GM12891 (cell line): ENCODE measurements around the gene CYLD. TPM values are rescaled to one million over a fixed set of nuclear protein-coding genes. Genes with fewer than 3 reads are reported as not detected.
A peak's percentile ranks its signal among the peaks of the same experiment; 100 is the strongest.

Experiments used
- DNase-seq: peaks from one replicate; pipeline ENCODE4 v3.0.0; 2011; ENCODE audit warnings: low spot score; ENCODE audit not compliant: insufficient read length
- FAIRE-seq: peaks from 2 replicates; lab custom pipeline; 2011; peaks lifted over from hg19 to GRCh38; lab: Jason Lieb, UNC
- PAX5 ChIP-seq: IDR thresholded peaks from 2 replicates; pipeline ENCODE4 v1.6.1; 2011; ENCODE audit warnings: low read length, moderate library complexity, mild to moderate bottlenecking; ENCODE audit not compliant: insufficient read depth, severe bottlenecking
- POLR2A ChIP-seq: IDR thresholded peaks from 2 replicates; pipeline ENCODE4 v1.6.1; 2011; ENCODE audit warnings: low read depth, low read length, control low read depth
- POLR2AphosphoS5 ChIP-seq: IDR thresholded peaks from 2 replicates; pipeline ENCODE4 v1.6.1; 2011; ENCODE audit warnings: low read depth, low read length, control low read depth
- POU2F2 ChIP-seq: IDR thresholded peaks from 2 replicates; pipeline ENCODE4 v1.6.1; 2011; ENCODE audit warnings: low read depth, mild to moderate bottlenecking, control low read depth, low read length, moderate library complexity
- SPI1 ChIP-seq: IDR thresholded peaks from 2 replicates; pipeline ENCODE4 v1.6.1; 2011; ENCODE audit warnings: low read depth, low read length, control low read depth
- TAF1 ChIP-seq: IDR thresholded peaks from 2 replicates; pipeline ENCODE4 v1.6.1; 2011; ENCODE audit warnings: low read depth, low read length, control low read depth
- polyA plus RNA-seq: library from polyadenylated mRNA; unstranded; fragments of >200 nt; gene quantifications from one replicate; pipeline ENCODE4 v1.2.1, GENCODE V29; 2012; ENCODE audit warnings: low read depth, missing spikeins, inconsistent platforms; ENCODE audit not compliant: missing spikeins

Gene CYLD
- polyA plus RNA-seq, result 57.1 TPM

- TF ChIP-seq TAF1 (no peak), POLR2AphosphoS5 (0 out of 2 replicates have a peak, but pooled peaks have one; percentile 47), POLR2A (peak; percentile 55; the same call in 1 of the 2 replicates), POU2F2 (no peak; the same call in 1 of the 2 replicates), PAX5 (no peak)
- peak; percentile 93 for DNase-seq
- peak; percentile 100 for FAIRE-seq
These were observed at the start of gene CYLD for GRCh38 chr16:50741781-50742575. Gene CYLD, plus strand, starts transcription at chr16:50742086. Its CDS starts 7,613 bp downstream, at chr16:50749699.

- no peak for TF ChIP-seq PAX5
- TF ChIP-seq SPI1, result no peak
- no peak for TF ChIP-seq POU2F2
- TF ChIP-seq TAF1, result no peak
- FAIRE-seq (no peak), DNase-seq (no peak)
These were observed 49.3 kb upstream of the CYLD start for GRCh38 chr16:50692644-50692998.

GRCh38 chr16:50692999-50693781 is 48.7 kb upstream of the CYLD start, which contains the start of gene NOD2:
Gene NOD2, plus strand, starts transcription at chr16:50693606. Its CDS starts 5,890 bp downstream, at chr16:50699496.
- TF ChIP-seq TAF1 (no peak), PAX5 (no peak), POLR2A (no peak), POLR2AphosphoS5 (no peak), POU2F2 (no peak), SPI1 (no peak)
- FAIRE-seq (peak; percentile 97), DNase-seq (peak; percentile 71)

- FAIRE-seq, result peak; percentile 38
- DNase-seq, result no peak
These were observed 47.7 kb upstream of the CYLD start for GRCh38 chr16:50694206-50694605.

GRCh38 chr16:50695017-50696000 is 46.6 kb upstream of the CYLD start:
- peak; percentile 13 for FAIRE-seq
- DNase-seq, result no peak

More at GRCh38 chr16:50694206-50694605, 47.7 kb upstream of the CYLD start:
- TF ChIP-seq SPI1 (no peak), PAX5 (no peak), TAF1 (no peak), POU2F2 (no peak), POLR2AphosphoS5 (no peak), POLR2A (no peak)

GRCh38 chr16:50696126-50696525 is 45.8 kb upstream of the CYLD start:
- DNase-seq (no peak), FAIRE-seq (no peak)
- TF ChIP-seq POLR2A (no peak), SPI1 (peak; percentile 77), POLR2AphosphoS5 (no peak), PAX5 (no peak), TAF1 (no peak), POU2F2 (no peak)

More at GRCh38 chr16:50695017-50696000, 46.6 kb upstream of the CYLD start:
- TF ChIP-seq PAX5 (no peak), POLR2AphosphoS5 (no peak), SPI1 (no peak), TAF1 (no peak), POU2F2 (no peak), POLR2A (no peak)

- TF ChIP-seq TAF1 (0 out of 2 replicates have a peak, but pooled peaks have one; percentile 14), POLR2AphosphoS5 (no peak)
- FAIRE-seq (peak; percentile 93), DNase-seq (no peak)
These were observed 45.1 kb upstream of the CYLD start for GRCh38 chr16:50696575-50697420.

GRCh38 chr16:50697421-50697715 is 44.5 kb upstream of the CYLD start:
- TF ChIP-seq POLR2A (no peak), TAF1 (no peak), POLR2AphosphoS5 (no peak), PAX5 (no peak), POU2F2 (no peak), SPI1 (no peak)

More at GRCh38 chr16:50697421-50697715, 44.5 kb upstream of the CYLD start:
- FAIRE-seq (no peak), DNase-seq (no peak)
